NCI-H187 (cell line): ENCODE results near the gene SRSF4.
"Not testable (repeated sequence)": the region's sequence is repeated elsewhere in the genome, so short reads cannot be mapped to it uniquely, and the experiment has no call there.

Source experiments
- DNase-seq, 2 experiments: peaks; one replicate each; lab custom pipeline; 2025; lab: John Stamatoyannopoulos, UW

Gene SRSF4

DNA sequence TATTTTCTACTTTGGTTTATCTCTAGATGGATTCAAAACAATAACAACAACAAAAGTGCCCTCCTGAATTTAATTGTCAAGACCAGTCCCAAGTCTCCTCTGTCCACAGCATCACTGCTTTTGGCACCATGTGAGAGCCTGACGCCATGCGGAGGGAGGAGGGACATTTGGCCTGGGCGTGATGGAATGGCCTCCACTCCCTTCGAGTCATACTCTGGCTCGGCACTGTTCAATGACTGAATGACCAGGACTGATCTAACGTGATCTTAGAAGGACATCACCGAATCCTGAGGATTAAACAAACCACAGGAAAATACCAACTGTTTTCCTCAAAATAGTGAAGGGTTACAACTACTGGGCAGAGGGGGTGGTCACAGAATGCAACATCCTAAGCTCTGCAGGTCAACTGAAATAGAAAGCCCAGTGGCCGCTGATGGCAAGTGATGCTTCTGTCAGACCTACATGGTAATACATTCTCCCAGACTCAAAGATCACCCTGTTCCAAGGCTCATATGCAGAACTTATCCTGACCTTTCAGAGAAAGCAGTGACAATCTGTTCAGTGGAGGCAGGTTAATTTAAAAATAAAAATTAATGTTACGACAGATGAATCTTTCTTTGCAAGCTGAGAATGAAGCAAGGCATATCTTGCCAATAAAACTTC is 19.1 kb downstream of the SRSF4 start:
- DNase-seq, result no peak

DNA sequence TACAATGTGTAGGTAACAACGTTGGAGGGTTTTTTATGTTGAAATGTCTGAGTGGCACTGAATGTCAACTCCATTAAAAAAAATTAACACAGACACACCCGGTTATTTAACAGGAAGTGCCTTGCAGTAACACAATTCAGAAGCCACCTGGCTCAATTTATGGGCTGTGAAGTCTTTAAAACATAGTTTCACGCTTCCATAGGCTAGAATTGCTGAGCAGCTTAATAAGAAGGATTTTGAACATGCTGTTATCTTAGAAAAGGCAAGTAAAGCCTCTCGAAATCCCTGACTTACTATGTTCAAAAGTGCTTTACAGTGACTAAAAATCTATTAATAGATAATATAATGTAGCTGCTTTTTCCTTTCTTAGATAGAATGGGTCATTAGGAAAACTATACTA is 19.7 kb downstream of the SRSF4 start:
- DNase-seq, result no peak

DNA sequence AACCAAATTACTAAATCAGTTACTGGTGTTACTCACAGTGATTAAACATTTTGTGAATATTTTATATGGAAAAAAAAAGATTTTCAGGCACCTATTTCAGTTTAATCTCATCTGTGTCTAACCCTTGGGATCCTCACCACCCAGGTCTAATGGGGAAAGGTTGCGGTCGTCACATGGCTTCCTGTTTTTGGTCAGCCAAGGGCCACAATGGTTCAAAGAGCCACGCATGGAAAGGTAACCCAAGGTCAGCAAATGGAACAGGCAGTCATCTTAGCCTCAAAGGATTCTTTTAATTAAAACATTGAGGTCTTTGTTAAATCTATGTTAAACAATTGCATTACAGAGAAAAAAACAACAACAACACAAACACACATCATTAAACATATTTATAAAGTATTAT is 21.9 kb downstream of the SRSF4 start:
- DNase-seq, result no peak

DNA sequence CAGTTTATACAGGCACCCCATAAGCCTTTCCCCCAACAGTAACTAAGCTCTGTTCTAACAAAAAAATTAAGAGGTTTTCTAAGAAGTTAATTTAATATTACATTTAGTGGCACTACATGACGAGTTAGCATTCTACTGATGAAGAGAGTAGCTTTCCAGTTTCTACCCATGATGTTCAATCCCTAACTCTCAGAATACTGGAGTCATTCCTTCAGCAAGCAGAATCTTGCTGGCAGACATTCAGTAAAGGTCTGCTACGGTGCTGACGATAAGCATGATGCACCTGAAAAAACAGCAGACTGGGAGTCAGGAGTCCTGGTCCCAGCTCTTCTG is 24.5 kb downstream of the SRSF4 start:
- DNase-seq, result no peak

DNA sequence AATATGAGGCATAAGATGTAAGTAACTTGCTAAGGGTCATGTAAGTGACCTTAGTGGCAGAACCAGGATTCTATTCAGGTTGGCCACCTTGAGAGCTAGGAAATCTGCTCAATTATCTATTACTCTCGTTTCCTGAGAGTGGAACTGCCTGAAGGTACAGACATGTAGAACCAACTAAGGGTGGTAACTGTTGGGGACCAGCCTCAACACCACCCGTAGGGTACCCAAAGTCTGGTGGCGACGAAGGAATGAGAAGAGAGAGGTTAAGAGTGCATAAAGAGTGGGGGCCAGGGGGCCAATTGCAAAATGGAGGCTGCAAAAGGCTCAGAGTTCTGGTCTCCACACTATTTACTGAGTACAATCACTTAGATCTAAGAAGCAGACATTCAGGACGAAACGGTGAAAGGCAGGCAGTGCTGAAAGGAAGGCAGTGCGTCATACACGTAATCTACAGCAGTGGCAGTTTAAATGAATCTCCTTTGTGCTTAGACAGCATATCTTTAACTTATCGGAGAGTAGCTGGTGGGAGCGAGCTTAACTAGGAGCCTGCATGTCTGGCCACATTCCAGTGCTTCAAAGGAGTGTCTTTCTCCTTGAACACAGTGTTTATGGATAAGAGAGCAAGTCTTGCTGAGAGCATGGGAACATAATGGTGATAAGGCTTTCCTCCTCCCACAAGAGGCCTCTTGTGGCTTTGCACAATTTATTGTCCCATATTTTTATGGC is 25.0 kb downstream of the SRSF4 start:
- no peak for DNase-seq

DNA sequence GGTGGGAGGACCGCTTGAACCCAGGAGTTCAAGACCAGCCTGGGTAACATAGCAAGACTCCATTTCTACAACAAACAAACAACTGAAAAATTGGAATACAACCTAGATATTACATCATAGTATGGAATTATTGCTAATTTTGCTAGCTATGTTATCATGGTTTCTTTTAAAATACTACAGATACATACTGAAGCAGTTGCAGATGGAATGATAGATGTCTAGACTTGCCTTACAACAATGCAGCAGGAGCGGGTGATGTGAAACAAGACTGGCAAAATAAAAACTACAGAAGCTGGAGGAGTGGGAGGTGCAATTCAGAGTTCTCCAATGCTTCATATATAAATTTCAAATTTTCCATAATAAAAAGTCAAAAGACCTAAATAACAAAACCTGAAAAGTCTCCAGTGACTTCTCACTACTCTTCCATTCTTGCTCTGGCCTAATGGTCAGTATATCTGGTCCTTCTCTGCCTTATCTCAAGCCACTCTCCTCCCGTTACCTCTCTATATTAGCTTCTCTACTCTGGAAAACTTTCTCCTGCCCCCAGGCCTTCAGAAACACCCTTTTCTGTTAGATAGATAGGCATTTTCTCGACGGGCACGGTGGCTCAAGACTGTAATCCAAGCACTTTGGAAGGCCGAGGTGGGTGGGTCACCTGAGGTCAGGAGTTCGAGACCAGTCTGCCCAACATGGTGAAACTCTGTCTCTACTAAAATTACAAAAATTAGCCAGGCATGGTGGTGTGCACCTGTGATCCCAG is 29.5 kb downstream of the SRSF4 start:
- no peak for DNase-seq

DNA sequence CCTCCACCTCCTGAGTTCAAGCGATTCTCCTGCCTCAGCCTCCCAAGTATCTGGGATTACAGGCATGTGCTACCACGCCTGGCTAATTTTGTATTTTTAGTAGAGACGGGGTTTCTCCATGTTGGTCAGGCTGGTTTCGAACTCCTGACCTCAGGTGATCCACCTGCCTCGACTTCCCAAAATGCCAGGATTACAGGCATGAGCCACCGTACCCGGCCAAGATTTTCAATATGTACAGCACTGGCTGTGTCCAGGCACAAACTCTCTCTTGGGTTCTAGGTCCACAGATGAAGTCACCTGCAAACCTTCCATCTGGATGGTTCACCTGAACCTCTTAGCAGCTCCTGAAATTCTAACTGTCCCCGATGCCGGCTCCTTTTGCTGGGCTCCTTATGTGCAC is 31.4 kb downstream of the SRSF4 start:
- not testable (repeated sequence) for DNase-seq

DNA sequence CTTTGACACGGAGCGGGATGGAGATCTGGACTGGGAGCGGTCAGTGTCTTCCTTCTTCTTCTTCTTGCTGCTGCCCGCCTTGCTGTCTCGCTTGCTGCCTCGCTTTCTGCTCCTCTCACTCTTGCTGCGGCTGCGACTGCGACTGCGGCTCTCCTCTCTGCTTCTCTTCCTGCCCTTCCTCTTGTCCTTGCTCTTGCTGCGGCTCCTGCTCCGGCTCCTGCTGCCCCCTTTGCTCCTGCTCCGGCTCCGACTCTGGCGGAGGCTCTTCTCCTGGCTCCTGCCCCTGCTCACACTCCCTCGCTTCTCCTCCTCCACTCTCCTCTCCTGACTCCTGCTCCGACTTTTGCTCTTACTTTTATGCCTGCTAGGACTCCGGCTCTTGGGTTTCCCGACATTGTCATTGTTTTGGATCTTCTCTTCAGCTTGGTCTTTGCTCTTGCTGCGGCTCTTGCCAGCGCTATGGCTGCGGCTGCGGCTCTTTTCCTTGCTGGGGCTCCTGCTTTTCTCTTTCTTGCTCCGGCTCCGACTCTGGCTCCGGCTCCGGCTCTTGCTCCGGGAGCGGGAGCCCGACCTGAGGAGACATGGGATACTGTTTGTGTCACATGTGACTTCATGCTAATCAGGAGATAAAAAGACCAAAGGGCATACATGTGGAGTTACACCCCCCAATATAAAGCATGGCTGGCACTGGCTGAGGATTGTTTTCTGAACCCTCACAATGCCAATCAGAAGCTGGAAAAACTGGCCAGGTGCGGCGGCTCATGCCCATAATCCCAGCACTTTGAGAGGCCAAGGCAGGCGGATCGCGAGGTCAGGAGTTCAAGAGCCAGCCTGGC is 32.8 kb downstream of the SRSF4 start:
- no peak for DNase-seq

DNA sequence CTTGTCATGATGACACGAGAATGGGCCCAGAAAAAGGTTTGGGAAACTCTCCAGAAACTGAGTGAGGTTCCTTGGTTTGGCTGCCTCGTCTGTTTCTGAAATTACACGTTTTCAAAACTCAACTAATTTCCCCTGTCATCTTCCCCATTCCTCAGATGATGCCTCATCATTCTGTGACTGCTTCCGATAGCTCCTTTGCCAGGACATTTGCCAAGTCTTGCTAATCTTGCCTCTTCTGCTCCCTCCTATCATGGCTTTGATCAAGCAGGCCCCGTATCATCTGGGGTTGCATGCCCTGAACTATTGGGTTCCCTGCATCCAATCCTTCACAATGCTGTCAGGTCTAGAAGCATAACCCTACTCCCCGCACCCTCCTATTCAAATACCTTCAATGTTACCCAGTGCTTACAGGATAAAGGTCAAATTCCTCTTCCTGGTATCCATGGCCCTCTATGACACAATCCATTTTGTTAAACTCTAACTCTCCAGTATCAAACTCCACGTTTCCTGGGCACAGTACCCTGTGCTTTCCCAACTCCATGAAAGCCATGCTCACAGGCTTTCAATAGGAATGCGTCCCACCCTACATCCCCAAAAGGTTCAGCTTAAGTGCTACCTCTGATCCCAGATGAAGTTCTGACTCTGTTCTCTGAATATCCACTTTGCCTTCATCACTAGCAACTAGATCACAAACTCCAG is 35.8 kb downstream of the SRSF4 start:
- no peak for DNase-seq

DNA sequence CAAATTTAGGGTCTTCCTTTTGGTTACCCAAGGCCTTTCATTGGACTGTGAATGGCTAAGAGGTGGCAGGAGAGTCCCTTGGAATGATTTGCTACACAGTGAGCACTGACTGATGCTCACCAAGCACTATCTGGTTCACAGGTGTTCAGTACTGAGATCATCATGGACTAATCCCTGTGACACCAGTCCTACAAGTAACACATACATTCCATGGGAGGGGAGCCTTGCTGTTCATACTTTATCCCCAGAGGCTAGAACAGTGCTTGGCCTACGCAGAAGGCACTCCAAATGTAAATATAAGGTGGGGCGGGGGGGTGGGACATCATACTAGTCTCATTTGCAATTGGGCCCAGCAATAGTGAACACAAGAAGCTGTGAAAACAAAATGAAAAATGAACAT is 37.5 kb downstream of the SRSF4 start:
- DNase-seq, result no peak

DNA sequence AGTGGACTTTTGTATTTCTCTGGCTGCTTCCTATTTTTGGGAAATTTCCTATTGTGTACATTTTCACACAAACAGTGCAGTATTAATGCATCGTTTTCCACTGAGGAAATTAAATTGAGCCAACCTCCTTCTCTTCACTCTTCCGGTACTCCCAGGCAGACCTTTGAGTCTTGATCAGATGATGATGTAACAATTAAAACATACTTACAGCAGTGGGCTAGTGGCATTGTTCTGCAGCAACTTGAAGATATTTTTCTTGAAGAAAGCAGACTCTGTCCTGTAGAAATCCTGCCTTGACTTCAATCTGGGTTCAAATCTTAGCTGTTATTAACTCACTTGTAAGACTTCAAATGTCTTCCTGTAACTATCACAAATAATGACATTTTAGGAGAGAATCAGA is 39.0 kb downstream of the SRSF4 start:
- no peak for DNase-seq

DNA sequence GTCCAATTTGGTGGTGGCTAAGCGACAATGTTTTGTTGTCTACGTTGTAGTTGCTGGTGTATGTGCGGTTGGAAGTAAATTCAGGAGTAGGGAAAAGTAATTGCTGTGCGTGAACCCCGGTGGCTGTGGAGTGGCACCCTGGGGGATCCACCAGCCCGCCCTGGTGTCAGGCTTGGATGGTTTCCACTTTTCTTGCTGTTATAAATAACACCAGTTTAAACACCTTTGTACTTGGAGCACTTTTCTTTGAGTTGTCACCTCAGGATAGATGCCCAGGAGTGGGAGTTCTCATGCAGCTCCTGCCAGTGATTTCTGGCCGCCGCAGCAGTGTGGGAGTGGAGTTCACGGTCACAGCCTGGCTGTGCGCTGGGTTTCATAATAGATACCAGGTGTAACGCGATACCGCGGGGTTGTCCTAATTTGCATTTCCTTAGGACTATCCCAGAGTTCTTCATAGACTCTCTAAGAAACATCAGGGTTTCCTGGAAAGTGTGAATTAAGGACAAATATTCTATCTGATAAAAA is 45.2 kb downstream of the SRSF4 start:
- no peak for DNase-seq

DNA sequence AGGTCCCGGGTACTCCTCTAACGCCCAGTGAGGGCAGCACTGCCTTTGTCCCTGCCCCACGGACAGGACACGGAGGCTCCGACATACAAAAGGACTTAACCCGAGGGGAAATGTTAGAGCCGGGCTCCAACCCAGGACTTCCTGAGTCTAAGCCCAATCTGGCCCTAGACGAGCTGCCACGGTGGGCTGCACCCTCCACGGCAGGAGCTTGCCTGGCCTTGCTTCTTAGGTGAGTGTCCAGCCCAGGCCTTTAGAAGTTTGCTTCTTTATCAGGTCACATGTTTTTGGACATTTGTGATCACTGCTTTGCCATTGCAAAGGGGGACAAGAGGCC is 47.0 kb downstream of the SRSF4 start:
- DNase-seq, result no peak

DNA sequence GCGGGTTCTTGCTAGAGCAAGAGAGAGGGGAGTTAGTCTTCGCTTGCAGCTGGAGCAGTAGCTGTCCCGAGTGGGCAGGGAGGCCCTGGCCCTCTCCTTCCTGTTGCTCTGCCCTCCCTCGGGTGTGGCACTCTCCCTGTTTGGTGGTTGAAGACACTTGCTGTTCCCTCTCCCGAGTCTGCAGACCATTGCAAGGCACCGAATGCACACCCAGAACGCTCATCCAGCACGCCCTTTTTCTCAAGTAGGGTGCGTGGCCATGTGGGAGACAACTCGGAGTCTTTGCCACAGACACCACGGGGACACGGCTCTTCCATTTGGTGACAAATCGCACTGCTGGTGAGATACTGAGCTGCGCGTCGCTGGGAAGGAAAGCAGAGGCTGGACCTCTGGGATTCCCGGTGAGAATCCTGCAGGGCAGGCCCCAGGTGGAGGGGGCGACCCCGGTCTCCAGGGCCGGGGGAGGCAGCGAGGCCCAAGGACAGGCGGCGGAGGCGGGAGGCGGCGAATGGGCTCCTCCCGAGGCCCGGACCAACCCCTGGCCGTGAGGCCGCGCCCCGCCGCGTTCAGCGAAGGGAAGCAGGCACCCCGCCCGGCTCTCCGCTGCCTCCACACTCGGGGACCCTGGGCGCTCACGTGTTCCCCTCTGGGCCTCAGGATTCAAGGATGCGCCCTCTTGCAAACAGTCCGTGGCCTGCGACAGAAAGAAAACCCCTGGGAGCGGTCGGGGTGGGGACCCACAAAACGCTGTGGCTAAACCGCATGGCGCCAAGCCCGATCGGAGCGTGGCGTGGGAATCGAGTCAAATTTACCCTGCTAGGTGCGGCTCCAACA is 47.6 kb downstream of the SRSF4 start:
- DNase-seq, result no peak

DNA sequence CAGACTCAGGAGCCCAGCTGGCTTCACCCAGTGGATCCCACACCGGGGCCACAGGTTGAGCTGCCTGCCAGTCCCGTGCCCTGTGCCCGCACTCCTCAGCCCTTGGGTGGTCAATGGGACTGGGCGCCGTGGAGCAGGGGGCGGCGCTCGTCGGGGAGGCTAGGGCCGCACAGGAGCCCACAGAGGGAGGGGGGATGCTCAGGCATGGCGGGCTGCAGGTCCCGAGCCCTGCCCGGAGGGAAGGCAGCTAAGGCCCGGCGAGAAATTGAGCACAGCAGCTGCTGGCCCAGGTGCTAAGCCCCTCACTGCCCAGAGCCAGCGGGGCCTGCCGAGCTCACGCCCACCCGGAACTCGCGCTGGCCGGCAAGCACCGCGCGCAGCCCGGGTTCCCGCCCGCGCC is 50.6 kb downstream of the SRSF4 start:
- DNase-seq, result not testable (repeated sequence)

DNA sequence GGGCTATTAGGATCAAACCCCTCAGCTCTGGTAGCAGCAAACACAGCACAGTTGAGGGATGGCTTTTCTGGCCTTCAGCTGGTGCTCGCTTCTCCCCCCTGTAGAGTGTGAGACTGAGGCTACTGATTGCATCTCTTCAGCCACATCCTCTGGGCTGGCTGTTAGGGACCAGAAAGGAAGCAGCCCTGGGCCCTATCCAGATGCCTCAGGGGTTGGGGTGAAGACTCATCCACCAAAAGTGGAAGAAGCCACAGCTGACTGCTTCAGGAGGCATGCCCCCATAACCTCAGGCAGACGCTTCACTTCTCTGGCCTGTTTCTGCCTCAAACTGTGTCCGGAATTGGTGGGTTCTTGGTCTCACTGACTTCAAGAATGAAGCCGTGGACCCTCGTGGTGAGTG is 51.8 kb downstream of the SRSF4 start:
- no peak for DNase-seq

DNA sequence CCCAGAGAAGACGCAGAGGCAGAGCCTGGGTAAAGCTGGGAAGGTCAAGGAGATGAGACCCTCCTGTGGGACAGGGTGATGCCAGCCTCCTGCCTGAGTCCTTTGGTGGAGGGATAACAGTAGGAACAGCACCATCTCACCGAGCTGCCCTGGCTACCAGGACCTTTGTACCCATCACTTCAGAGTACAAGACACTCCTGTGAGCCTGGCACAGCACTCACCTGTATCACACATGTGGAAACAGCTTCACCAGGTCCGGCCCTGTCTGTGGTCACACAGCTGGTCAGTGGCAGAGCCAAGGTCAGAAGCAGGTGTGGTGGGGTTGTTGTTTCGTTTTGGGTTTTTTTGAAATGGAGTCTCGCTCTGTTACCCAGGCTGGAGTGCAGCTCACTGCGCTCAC is 53.0 kb downstream of the SRSF4 start:
- no peak for DNase-seq

DNA sequence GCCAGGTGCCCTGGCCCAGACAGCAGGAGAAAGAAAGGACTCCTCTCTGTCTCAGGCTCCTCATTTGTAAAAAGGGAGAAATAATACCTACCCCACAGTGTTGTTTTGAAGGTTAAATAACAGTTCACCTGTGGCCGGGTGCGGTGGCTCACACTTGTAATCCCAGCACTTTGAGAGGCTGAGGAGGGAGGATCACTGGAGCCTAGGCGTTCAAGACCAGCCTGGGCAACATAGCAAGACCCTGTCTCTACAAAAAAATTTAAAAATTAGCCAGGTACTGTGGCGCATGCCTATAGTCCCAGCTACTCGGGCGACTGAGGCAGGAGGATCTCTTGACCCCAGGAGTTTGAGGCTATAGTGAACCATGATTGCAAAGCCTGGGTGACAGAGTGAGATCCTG is 55.5 kb downstream of the SRSF4 start:
- DNase-seq, result no peak

DNA sequence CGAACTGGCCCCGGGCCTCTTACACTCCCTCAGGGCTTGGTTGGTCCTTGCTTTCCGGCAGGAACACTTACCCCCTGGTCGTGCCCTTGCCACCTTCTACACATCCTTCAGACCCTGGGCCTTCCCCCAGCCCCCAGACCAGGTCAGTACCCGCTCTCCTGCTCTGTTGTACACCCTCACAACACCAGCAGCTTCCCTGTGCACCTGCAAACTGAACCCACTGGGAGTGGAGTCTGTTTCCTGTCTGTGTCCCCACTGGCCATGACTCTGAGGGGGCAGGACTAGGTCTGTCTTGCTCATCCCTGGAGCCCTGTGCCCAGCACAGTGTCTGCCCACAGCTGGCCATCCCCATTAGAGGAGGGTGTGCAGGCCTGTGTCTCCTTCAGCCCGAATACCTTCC is 55.9 kb downstream of the SRSF4 start:
- no peak for DNase-seq

DNA sequence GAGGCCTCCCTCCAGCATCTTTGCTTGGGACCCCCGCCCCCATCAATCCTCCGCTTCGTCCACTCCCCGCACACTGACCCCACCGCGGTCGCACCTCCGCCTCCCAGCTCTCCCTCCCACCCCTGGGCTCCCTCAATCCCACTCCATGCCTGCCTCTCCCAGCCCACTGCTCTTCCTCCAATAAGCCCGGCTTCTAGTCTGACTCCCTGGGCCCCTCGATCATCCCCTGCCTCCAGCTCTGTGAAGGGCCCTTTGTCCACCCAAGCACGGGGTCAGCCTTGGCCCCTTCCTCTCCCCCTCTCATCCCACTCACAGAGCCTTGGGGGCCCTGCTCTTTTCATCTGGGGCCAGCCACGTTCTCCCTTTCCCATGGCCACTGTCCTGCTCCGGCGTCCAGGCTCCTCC is 56.5 kb downstream of the SRSF4 start:
- DNase-seq, result no peak
